ENCODE measurements around the gene SCAMP2.

Gene SCAMP2

GRCh38 chr15:74812533-74812932 lies 60.6 kb downstream of the SCAMP2 start, which contains the start of gene LMAN1L:
TSS of gene LMAN1L (plus strand) at chr15:74812835. CDS start at chr15:74812855, 20 bp downstream.
- in situ Hi-C loops (cut with MboI; ENCODE audit: low sequenced_read_pairs, unreplicated experiment), result no loop called here

DNA sequence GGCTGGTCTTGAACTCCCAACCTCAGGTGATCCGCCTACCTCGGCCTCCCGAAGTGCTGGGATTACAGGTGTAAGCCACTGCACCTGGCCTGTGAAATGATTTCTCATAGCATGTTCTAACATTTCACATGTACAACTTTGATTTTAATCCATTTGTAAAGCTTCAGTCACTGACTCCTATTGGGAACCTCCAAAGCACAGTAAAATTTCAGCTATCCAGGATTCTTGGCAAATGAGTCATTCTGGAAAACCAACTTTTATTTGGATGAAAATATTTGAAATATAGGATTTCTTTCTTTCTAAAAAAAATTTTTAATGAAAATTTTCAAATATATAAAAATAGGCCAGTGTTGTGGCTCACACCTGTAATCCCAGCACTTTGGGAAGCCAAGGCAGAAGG lies 63.2 kb downstream of the SCAMP2 start:
- TF ChIP-seq, protein P1, sequence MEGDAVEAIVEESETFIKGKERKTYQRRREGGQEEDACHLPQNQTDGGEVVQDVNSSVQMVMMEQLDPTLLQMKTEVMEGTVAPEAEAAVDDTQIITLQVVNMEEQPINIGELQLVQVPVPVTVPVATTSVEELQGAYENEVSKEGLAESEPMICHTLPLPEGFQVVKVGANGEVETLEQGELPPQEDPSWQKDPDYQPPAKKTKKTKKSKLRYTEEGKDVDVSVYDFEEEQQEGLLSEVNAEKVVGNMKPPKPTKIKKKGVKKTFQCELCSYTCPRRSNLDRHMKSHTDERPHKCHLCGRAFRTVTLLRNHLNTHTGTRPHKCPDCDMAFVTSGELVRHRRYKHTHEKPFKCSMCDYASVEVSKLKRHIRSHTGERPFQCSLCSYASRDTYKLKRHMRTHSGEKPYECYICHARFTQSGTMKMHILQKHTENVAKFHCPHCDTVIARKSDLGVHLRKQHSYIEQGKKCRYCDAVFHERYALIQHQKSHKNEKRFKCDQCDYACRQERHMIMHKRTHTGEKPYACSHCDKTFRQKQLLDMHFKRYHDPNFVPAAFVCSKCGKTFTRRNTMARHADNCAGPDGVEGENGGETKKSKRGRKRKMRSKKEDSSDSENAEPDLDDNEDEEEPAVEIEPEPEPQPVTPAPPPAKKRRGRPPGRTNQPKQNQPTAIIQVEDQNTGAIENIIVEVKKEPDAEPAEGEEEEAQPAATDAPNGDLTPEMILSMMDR (IDR thresholded peaks at IDR 0.05; ENCODE audit: borderline replicate concordance, control extremely low read depth, extremely low read depth, insufficient read depth, missing control alignments), result no peak
- DNase-seq (ENCODE audit: low spot score), result no peak
- in situ Hi-C loops (cut with MboI; ENCODE audit: low sequenced_read_pairs, unreplicated experiment), result no loop called here

More at GRCh38 chr15:74812533-74812932, 60.6 kb downstream of the SCAMP2 start, which contains the start of gene LMAN1L:
- no peak for DNase-seq (ENCODE audit: low spot score)
- TF ChIP-seq, protein P1 (IDR thresholded peaks at IDR 0.05; ENCODE audit: borderline replicate concordance, control extremely low read depth, extremely low read depth, insufficient read depth, missing control alignments), result no peak

DNA sequence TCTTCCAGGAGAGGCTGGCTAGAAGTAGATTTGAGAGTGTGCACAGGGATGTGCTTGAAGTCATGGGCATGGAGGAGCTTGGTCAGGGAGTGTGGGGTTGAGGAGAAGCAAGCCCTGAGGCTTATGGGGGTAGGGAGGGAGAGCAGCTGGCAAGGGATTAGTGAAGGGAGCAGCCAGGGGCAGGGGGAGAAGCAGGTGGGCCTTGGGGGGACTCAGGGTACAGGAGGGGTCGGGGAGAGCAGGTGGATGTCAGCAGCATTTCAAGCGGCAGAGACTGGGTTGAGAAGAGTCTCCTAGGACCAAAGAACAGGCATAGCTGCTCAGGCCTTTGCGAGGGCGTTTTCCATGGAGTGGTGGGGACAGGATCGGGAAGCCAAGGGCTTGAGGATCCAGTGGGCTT lies 63.9 kb downstream of the SCAMP2 start:
- in situ Hi-C loops (cut with MboI; ENCODE audit: low sequenced_read_pairs, unreplicated experiment), result no loop called here
- TF ChIP-seq, protein P1 (IDR thresholded peaks at IDR 0.05; ENCODE audit: borderline replicate concordance, control extremely low read depth, extremely low read depth, insufficient read depth, missing control alignments), result no peak
- no peak for DNase-seq (ENCODE audit: low spot score)

DNA sequence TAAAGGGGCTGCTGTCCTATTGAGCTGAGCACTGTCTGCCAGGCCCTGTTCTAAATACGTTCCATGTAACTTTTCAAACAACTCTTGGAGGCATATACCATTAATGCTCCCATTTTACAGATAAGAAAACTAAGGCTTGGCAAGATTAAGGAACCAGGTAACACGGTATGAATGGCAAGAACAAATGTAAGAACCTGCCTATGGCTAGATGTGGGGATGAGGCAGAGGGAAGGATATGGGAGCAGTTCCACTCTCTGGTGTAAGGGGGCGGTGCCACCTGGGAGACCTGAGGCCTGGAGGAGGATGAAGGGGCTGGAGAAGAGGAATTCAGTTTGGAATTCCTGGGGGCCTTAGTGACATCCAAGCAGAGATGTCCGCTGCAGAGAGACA lies 64.3 kb downstream of the SCAMP2 start:
- in situ Hi-C loops (cut with MboI; ENCODE audit: low sequenced_read_pairs, unreplicated experiment), result no loop called here
- TF ChIP-seq, protein P1 (IDR thresholded peaks at IDR 0.05; ENCODE audit: borderline replicate concordance, control extremely low read depth, extremely low read depth, insufficient read depth, missing control alignments), result no peak
- DNase-seq (ENCODE audit: low spot score), result no peak

GRCh38 chr15:74808078-74808839 lies 64.9 kb downstream of the SCAMP2 start:
- DNase-seq (ENCODE audit: low spot score), result no peak
- TF ChIP-seq, protein P1 (IDR thresholded peaks at IDR 0.05; ENCODE audit: borderline replicate concordance, control extremely low read depth, extremely low read depth, insufficient read depth, missing control alignments), result no peak
- in situ Hi-C loops (cut with MboI; ENCODE audit: low sequenced_read_pairs, unreplicated experiment), result no loop called here

- in situ Hi-C loops (cut with MboI; ENCODE audit: low sequenced_read_pairs, unreplicated experiment), result no loop called here
- DNase-seq (ENCODE audit: low spot score), result no peak
- TF ChIP-seq, protein P1 (IDR thresholded peaks at IDR 0.05; ENCODE audit: borderline replicate concordance, control extremely low read depth, extremely low read depth, insufficient read depth, missing control alignments), result no peak
Measured at GRCh38 chr15:74807282-74807681, 65.9 kb downstream of the SCAMP2 start.

Measured in GM13976 (cell line).